SIG-M5 (cell line): Measurements from ENCODE around the gene SRXN1.

Experiments
- DNase-seq: peaks from one replicate; lab custom pipeline; 2025; lab: John Stamatoyannopoulos, UW

The SRXN1 gene

GRCh38 chr20:675453-676314 lies 22.7 kb upstream of the SRXN1 start, which contains the start of gene SCRT2:
Gene SCRT2, minus strand, starts transcription at chr20:675802. Its CDS starts 201 bp downstream, at chr20:675601.
- DNase-seq: no peak

- DNase-seq: no peak
These were observed 22.0 kb upstream of the SRXN1 start for GRCh38 chr20:675033-675452.

- no peak for DNase-seq
These were observed 20.6 kb upstream of the SRXN1 start for GRCh38 chr20:673603-674001.

GRCh38 chr20:672963-673602 lies 20.1 kb upstream of the SRXN1 start:
- DNase-seq: no peak

- no peak for DNase-seq
These were observed 18.4 kb upstream of the SRXN1 start for GRCh38 chr20:671252-672030.

- DNase-seq: no peak
These were observed 16.6 kb upstream of the SRXN1 start for GRCh38 chr20:669573-669972.

GRCh38 chr20:668638-669037 lies 15.6 kb upstream of the SRXN1 start:
- no peak for DNase-seq

- DNase-seq: no peak
These were observed 15.1 kb upstream of the SRXN1 start for GRCh38 chr20:668050-668449.

GRCh38 chr20:667351-668034 lies 14.5 kb upstream of the SRXN1 start:
- DNase-seq: no peak

GRCh38 chr20:666877-667276 lies 13.9 kb upstream of the SRXN1 start:
- DNase-seq: no peak

- DNase-seq: no peak
These were observed 12.3 kb upstream of the SRXN1 start for GRCh38 chr20:665276-665675.

- no peak for DNase-seq
These were observed 11.6 kb upstream of the SRXN1 start for GRCh38 chr20:664576-664975.

GRCh38 chr20:664151-664550 lies 11.2 kb upstream of the SRXN1 start:
- no peak for DNase-seq

- DNase-seq: no peak
These were observed 10.5 kb upstream of the SRXN1 start for GRCh38 chr20:663315-664090.

- DNase-seq: no peak
These were observed 9.5 kb upstream of the SRXN1 start for GRCh38 chr20:662277-663192.

- DNase-seq: no peak
These were observed 8.7 kb upstream of the SRXN1 start for GRCh38 chr20:661474-662270.

- DNase-seq: no peak
These were observed 5.8 kb upstream of the SRXN1 start for GRCh38 chr20:658731-659291.

- no peak for DNase-seq
These were observed 5.2 kb upstream of the SRXN1 start for GRCh38 chr20:658202-658601.
